ENCODE results near the gene SUOX. TPM values are rescaled to one million over a fixed set of nuclear protein-coding genes. Genes with fewer than 3 reads are reported as not detected.
"Not testable (repeated sequence)": the region's sequence is repeated elsewhere in the genome, so short reads cannot be mapped to it uniquely, and the experiment has no call there.

SUOX gene
- total RNA-seq, 1 experiment from 2014 or later, result 31.1 TPM

DNA sequence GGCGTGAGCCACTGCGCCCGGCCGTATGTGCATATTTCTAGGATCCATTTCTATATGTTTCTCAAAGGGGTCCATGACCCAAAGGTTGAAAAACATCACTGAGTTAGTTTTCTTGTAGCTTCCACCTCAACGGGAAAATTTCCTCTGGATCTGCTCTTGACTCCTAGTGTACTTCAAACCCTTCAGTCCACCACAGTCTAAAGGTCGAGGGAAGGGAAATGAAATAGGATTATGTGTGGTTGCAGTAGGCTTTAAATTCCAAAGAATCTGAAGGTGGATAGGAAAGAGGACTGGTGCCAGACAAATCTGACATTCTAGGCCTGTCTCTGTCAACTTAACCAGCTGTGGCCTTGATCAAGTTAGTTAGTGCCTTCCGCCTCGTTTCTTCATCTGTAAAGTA lies 1.7 kb upstream of the SUOX start:
- CTCF ChIA-PET, result interaction anchor here (0.9 to 2.7 kb wide), 7 partner anchors 11 to 85 kb away, joined by 3 to 46 read pairs (median 12); partner anchors contain the start of gene RAB5B
- Mint-ChIP-seq H3K27ac (ENCODE audit: unreplicated experiment) (no peak overlapping the region), H3K36me3 (ENCODE audit: insufficient read depth, unreplicated experiment) (peaks cover 55% of the 10 kb centered on the region), H3K27me3 (ENCODE audit: unreplicated experiment) (no peaks in the 10 kb centered on the region), H3K9me3 (ENCODE audit: low read depth, unreplicated experiment) (no peaks in the 10 kb centered on the region), H3K4me1 (ENCODE audit: low read depth, unreplicated experiment) (peaks cover 26% of the 10 kb centered on the region), H3K4me3 (ENCODE audit: low read depth, unreplicated experiment) (no peak overlapping the region)
- BruUV-seq (replicated peaks), result no TSS peak
- DNase-seq, result no peak
- TF ChIP-seq, protein P1, sequence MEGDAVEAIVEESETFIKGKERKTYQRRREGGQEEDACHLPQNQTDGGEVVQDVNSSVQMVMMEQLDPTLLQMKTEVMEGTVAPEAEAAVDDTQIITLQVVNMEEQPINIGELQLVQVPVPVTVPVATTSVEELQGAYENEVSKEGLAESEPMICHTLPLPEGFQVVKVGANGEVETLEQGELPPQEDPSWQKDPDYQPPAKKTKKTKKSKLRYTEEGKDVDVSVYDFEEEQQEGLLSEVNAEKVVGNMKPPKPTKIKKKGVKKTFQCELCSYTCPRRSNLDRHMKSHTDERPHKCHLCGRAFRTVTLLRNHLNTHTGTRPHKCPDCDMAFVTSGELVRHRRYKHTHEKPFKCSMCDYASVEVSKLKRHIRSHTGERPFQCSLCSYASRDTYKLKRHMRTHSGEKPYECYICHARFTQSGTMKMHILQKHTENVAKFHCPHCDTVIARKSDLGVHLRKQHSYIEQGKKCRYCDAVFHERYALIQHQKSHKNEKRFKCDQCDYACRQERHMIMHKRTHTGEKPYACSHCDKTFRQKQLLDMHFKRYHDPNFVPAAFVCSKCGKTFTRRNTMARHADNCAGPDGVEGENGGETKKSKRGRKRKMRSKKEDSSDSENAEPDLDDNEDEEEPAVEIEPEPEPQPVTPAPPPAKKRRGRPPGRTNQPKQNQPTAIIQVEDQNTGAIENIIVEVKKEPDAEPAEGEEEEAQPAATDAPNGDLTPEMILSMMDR (IDR thresholded peaks at IDR 0.05; ENCODE audit: unreplicated experiment), result no peak
- intact Hi-C loops (cut with micrococcal nuclease; ENCODE audit: unreplicated experiment), result no loop called here

DNA sequence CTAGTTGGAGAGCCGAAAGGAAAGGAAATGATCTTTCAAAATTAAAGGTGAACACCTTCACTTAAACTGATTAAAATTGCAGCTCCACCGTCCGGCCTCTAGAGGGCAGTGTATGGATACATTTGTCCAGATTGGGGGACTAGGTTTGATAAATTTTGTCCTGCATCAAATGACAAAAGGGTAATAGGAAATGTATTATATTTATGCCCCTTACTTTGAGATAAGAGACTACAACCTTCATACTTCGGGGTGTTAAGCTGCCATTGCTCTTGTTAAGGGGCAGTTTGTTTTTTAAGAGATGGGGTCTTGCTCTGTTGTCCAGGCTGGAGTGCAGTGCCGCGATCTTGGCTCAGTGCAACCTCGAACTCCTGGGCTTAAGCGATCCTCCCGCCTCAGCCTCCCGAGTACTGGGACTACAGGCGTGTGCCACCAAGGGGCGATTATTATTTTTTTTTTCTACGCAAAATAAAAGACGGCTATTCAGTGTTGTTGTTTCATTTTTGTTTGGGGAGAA lies 818 bp upstream of the SUOX start:
- intact Hi-C loops (cut with micrococcal nuclease; ENCODE audit: unreplicated experiment), result loop anchor here (1.0 to 2.0 kb wide), 4 partner anchors 33 to 123 kb away; partner anchors contain the start of genes DGKA, RPS26 and ZC3H10
- TF ChIP-seq, protein P1 (IDR thresholded peaks at IDR 0.05; ENCODE audit: unreplicated experiment), result peak; percentile 63
- Mint-ChIP-seq H3K36me3 (ENCODE audit: insufficient read depth, unreplicated experiment) (peaks cover 50% of the 10 kb centered on the region), H3K4me1 (ENCODE audit: low read depth, unreplicated experiment) (peaks cover 29% of the 10 kb centered on the region), H3K9me3 (ENCODE audit: low read depth, unreplicated experiment) (no peaks in the 10 kb centered on the region), H3K27ac (ENCODE audit: unreplicated experiment) (peak overlapping the region; percentile 91), H3K4me3 (ENCODE audit: low read depth, unreplicated experiment) (peak overlapping the region; percentile 90), H3K27me3 (ENCODE audit: unreplicated experiment) (no peaks in the 10 kb centered on the region)
- no TSS peak for BruUV-seq (replicated peaks)
- CTCF ChIA-PET, result interaction anchor here (0.6 to 2.7 kb wide), 12 partner anchors 11 to 389 kb away, joined by 3 to 46 read pairs (median 6); partner anchors contain the start of gene RAB5B
- peak; percentile 76 for DNase-seq

DNA sequence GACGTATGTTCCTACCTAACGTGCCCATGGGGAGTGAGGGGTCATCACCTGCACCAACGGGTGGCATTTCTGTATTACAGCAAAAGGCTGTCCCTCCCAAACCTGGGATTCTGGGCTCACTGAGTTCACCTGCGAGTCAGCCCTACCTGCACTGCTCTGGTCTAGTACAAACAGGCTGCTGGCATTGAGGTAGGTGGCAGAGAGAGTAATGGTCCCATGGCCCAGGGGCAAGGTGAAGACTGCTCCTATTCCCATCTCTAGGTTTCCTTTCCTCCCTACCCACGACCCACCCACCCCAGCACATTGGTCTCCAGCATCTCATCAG lies 421 bp downstream of the SUOX start:
- peaks cover 42% of the 10 kb centered on the region for H3K36me3 Mint-ChIP-seq (ENCODE audit: insufficient read depth, unreplicated experiment)
- BruUV-seq (replicated peaks), result TSS peak; percentile 12
- peak overlapping the region; percentile 90 for H3K4me3 Mint-ChIP-seq (ENCODE audit: low read depth, unreplicated experiment)
- H3K27ac Mint-ChIP-seq (ENCODE audit: unreplicated experiment), result peak overlapping the region; percentile 91
- CTCF ChIA-PET, result interaction anchor here (0.7 to 2.7 kb wide), 8 partner anchors 10 to 363 kb away, joined by 3 to 46 read pairs (median 8); partner anchors contain the start of genes RAB5B and STAT2
- intact Hi-C loops (cut with micrococcal nuclease; ENCODE audit: unreplicated experiment), result loop anchor here (2.0 kb wide), 2 partner anchors 67 to 121 kb away; partner anchors contain the start of genes DGKA and ZC3H10
- TF ChIP-seq, protein P1 (IDR thresholded peaks at IDR 0.05; ENCODE audit: unreplicated experiment), result no peak
- DNase-seq, result peak; percentile 17
- H3K9me3 Mint-ChIP-seq (ENCODE audit: low read depth, unreplicated experiment), result no peaks in the 10 kb centered on the region
- no peaks in the 10 kb centered on the region for H3K27me3 Mint-ChIP-seq (ENCODE audit: unreplicated experiment)
- H3K4me1 Mint-ChIP-seq (ENCODE audit: low read depth, unreplicated experiment), result peaks cover 37% of the 10 kb centered on the region

DNA sequence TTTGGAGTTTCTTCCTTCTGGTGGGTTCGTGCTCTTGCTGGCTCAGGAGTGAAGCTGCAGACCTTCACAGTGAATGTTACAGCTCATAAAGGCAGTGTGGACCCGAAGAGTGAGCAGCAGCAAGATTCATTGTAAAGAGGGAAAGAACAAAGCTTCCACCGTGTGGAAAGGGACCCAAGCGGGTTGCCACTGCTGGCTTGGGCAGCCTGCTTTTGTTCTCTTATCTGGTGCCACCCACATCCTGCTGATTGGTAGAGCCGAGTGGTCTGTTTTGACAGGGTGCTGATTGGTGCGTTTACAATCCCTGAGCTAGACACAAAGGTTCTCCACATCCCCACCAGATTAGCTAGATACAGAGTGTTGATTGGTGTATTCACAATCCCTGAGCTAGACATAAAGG lies 2.4 kb downstream of the SUOX start:
- BruUV-seq (replicated peaks); H3K4me3 Mint-ChIP-seq (ENCODE audit: low read depth, unreplicated experiment); H3K27me3 Mint-ChIP-seq (ENCODE audit: unreplicated experiment); DNase-seq; H3K27ac Mint-ChIP-seq (ENCODE audit: unreplicated experiment); CTCF ChIA-PET; intact Hi-C loops (cut with micrococcal nuclease; ENCODE audit: unreplicated experiment); H3K9me3 Mint-ChIP-seq (ENCODE audit: low read depth, unreplicated experiment): not testable (repeated sequence)
- Mint-ChIP-seq H3K36me3 (ENCODE audit: insufficient read depth, unreplicated experiment) (peaks cover 35% of the 10 kb centered on the region), H3K4me1 (ENCODE audit: low read depth, unreplicated experiment) (peaks cover 23% of the 10 kb centered on the region)

DNA sequence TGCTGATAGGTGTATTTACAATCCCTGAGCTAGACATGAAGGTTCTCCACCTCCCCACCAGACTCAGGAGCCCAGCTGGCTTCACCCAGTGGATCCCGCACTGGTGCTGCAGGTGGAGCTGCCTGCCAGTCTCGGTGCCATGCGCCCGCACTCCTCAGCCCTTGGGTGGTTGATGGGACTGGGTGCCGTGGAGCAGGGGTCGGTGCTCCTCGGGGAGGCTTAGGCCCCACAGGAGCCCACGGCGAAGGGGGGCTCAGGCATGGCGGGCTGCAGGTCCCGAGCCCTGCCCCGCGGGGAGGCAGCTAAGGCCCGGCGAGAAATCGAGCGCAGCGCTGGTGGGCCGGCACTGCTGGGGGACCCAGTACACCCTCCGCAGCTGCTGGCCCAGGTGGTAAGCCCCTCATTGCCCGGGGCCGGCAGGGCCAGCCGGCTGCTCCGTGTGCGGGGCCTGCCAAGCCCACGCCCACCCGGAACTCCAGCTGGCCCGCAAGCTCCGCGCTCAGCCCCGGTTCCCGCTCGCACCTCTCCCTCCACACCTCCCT lies 3.0 kb downstream of the SUOX start:
- BruUV-seq (replicated peaks); H3K9me3 Mint-ChIP-seq (ENCODE audit: low read depth, unreplicated experiment); DNase-seq; intact Hi-C loops (cut with micrococcal nuclease; ENCODE audit: unreplicated experiment); H3K27ac Mint-ChIP-seq (ENCODE audit: unreplicated experiment); CTCF ChIA-PET; H3K4me3 Mint-ChIP-seq (ENCODE audit: low read depth, unreplicated experiment); H3K27me3 Mint-ChIP-seq (ENCODE audit: unreplicated experiment): not testable (repeated sequence)
- H3K36me3 Mint-ChIP-seq (ENCODE audit: insufficient read depth, unreplicated experiment), result peaks cover 36% of the 10 kb centered on the region
- peaks cover 23% of the 10 kb centered on the region for H3K4me1 Mint-ChIP-seq (ENCODE audit: low read depth, unreplicated experiment)
